Raji (cell line): ENCODE data around the gene BNIPL.
A peak's percentile ranks its signal among the peaks of the same experiment; 100 is the strongest.

ENCODE experiments used
- POLR2A ChIP-seq: IDR thresholded peaks from 2 replicates; pipeline ENCODE4 v1.6.1; 2011; ENCODE audit warnings: low read depth, low read length, control low read depth; ENCODE audit not compliant: insufficient read depth

Gene BNIPL

GRCh38 chr1:151060657-151061421 lies 24.5 kb downstream of the BNIPL start:
- TF ChIP-seq POLR2A: no peak

GRCh38 chr1:151061704-151062103 lies 25.3 kb downstream of the BNIPL start:
- no peak for TF ChIP-seq POLR2A

GRCh38 chr1:151062741-151063371 lies 26.5 kb downstream of the BNIPL start:
- no peak for TF ChIP-seq POLR2A

GRCh38 chr1:151065089-151065645 lies 28.8 kb downstream of the BNIPL start:
- no peak for TF ChIP-seq POLR2A

- TF ChIP-seq POLR2A: no peak
Measured at GRCh38 chr1:151067185-151067584, 30.8 kb downstream of the BNIPL start.

GRCh38 chr1:151069103-151069486 lies 32.7 kb downstream of the BNIPL start:
- TF ChIP-seq POLR2A: no peak

GRCh38 chr1:151070474-151071276 lies 34.3 kb downstream of the BNIPL start, which contains the start of gene GABPB2:
Gene GABPB2 (plus strand): TSS chr1:151070761. CDS start chr1:151088190, 17,429 bp downstream.
- TF ChIP-seq POLR2A: peak; percentile 55

- no peak for TF ChIP-seq POLR2A
Measured at GRCh38 chr1:151072224-151072623, 35.8 kb downstream of the BNIPL start.

- TF ChIP-seq POLR2A: no peak
Measured at GRCh38 chr1:151085953-151086559, 49.7 kb downstream of the BNIPL start.
